Measurements from ENCODE around the gene FRMD3.

FRMD3 gene

DNA sequence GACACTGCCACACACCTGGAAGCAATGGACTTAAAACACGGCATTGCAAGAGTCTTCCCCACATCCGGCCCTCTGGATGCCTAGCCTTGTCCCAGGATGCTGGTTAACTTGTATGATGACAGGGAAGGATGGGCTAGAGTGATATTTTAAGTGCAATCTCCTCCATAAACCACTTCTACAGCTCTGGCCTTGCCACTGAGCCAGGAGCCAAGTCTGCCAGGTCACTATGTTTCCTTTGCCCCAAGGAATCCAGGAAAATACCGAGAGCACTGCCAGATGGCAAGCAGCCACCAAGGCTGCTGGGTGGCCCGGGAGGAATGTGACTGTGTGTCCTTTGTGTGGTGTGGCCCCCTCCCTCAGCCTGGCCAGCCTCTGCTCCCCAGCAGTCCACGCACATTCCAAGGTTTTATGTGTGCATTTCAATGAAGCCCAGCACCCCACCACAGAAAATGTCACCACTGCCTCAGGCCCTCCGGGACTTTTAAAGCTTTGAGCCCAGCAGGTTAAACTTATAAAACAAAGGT lies 106.0 kb downstream of the FRMD3 start:
- peaks cover 26 to 28% of the 10 kb centered on the region in 2 experiments for H3K4me1 ChIP-seq (ENCODE audit: control insufficient read depth in 1 of 2, insufficient read depth in 1 of 2, low read depth in 1 of 2, low read length in 1 of 2)

DNA sequence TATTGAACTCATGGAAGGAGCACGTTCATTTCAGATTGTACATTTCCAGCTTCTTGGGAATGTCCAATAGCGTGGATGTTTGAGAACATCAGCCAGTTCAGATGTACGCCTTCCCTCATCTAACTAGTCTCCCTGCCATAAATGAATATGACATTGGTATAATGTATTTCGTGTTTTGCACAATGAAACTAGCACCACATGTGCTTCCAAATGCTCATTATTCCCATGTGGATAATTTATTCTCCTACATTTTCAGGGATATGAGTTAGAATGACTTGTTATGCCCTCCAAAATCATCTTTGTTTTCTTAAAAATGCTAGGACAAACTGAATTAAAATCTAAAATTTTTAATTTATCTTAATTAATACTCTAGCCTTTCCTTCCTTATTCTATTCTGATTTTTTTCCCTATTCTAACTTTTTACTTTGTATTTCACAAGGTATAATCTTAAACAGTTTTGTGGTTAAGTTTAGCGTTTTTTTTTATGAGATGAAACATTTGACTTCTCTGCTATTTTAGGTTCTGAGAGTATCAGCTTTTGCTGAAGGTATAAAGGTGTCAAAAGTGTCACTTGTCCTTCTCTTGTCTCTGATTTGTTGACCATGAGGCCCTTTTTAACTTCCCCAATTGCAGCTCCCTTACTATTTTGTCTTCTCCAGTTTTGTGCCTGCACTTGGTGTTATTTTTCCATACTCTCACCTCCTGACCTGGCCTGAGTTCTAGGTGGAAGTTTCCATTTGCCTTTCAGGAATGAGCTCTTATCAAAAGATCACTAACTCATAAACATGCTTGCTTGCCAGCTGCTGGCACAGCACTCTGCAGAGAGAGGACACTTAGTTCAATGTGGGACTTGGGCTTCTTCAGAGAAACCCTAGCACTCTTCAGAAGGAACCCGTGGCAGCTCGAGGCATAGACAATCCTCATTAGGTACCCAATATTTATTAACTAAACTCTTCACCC lies 106.8 kb downstream of the FRMD3 start:
- Histone ChIP-seq H3K27ac (peak overlapping the region; percentile 18), H3K27me3 (no peaks in the 10 kb centered on the region), H3K9me3 (no peaks in the 10 kb centered on the region), H3K4me1 (ENCODE audit: control insufficient read depth in 1 of 2, insufficient read depth in 1 of 2, low read depth in 1 of 2, low read length in 1 of 2) (peaks cover 32 to 36% of the 10 kb centered on the region in 2 experiments), H3K36me3 (no peaks in the 10 kb centered on the region), H3K4me3 (ENCODE audit: low read depth in 1 of 2, low read length in 1 of 2) (no peak overlapping the region)
- TF ChIP-seq CTCF (IDR thresholded peaks at IDR 0.05) = no peak

More for the DNA sequence above, 106.0 kb downstream of the FRMD3 start:
- H3K36me3 ChIP-seq = no peaks in the 10 kb centered on the region
- H3K27me3 ChIP-seq = no peaks in the 10 kb centered on the region
- no peak for TF ChIP-seq CTCF (IDR thresholded peaks at IDR 0.05)
- H3K9me3 ChIP-seq = no peaks in the 10 kb centered on the region
- H3K4me3 ChIP-seq (ENCODE audit: low read depth in 1 of 2, low read length in 1 of 2) = no peak overlapping the region
- peak overlapping the region; percentile 18 for H3K27ac ChIP-seq

GRCh38 chr9:83430681-83431080 lies 107.5 kb downstream of the FRMD3 start:
- peaks cover 38 to 40% of the 10 kb centered on the region in 2 experiments for H3K4me1 ChIP-seq (ENCODE audit: control insufficient read depth in 1 of 2, insufficient read depth in 1 of 2, low read depth in 1 of 2, low read length in 1 of 2)
- H3K4me3 ChIP-seq (ENCODE audit: low read depth in 1 of 2, low read length in 1 of 2) = no peak overlapping the region
- no peaks in the 10 kb centered on the region for H3K9me3 ChIP-seq
- H3K27ac ChIP-seq = no peak overlapping the region
- no peaks in the 10 kb centered on the region for H3K27me3 ChIP-seq
- no peaks in the 10 kb centered on the region for H3K36me3 ChIP-seq
- no peak for TF ChIP-seq CTCF (IDR thresholded peaks at IDR 0.05)

DNA sequence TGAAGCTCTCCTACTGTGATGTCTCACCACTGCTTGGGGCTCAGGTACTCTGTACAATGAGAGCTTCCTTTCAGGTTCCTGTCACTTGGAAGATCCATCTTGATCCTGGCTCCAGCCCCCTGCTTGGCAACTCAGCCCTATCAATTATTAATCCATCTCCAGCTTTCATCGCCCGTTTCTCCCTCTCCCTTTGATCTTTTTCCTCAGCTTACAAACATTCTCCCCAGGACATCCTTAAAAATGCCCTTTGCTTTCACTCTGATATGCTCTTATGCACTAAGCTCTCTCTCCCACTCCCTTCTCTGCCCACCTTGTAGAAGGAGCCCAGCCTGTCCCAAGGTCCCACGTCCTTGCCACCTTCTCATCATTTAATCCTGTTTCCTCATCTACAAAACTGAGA lies 109.0 kb downstream of the FRMD3 start:
- no peak for TF ChIP-seq CTCF (IDR thresholded peaks at IDR 0.05)
- no peak overlapping the region for H3K4me3 ChIP-seq (ENCODE audit: low read depth in 1 of 2, low read length in 1 of 2)
- H3K27ac ChIP-seq = no peak overlapping the region
- no peaks in the 10 kb centered on the region for H3K36me3 ChIP-seq
- H3K4me1 ChIP-seq (ENCODE audit: control insufficient read depth in 1 of 2, insufficient read depth in 1 of 2, low read depth in 1 of 2, low read length in 1 of 2) = peaks cover 26% of the 10 kb centered on the region in 2 experiments
- no peaks in the 10 kb centered on the region for H3K9me3 ChIP-seq
- H3K27me3 ChIP-seq = no peaks in the 10 kb centered on the region

DNA sequence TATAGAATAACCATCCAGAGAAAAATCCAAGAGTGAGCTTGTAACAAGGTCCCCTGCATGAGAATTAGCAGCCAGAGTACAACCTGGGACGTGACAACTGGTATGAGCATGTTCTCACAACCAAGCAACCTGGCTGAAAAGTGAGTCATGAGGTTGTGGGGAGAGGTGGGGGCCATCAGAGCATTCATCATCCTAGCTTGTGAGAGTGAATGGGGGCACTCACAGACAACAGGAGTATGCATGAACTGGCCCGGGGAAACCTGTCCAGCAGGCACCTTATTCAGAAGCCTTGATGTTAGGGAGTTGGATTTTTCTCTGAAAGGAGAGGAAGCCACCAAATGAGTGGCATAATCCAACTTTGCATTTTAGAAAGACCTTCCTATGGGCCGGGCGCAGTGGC lies 113.0 kb downstream of the FRMD3 start:
- Histone ChIP-seq H3K27me3 (no peaks in the 10 kb centered on the region), H3K4me3 (ENCODE audit: low read depth in 1 of 2, low read length in 1 of 2) (no peak overlapping the region), H3K4me1 (ENCODE audit: control insufficient read depth in 1 of 2, insufficient read depth in 1 of 2, low read depth in 1 of 2, low read length in 1 of 2) (peaks cover 12 to 13% of the 10 kb centered on the region in 2 experiments), H3K27ac (no peak overlapping the region), H3K9me3 (no peaks in the 10 kb centered on the region), H3K36me3 (no peaks in the 10 kb centered on the region)
- TF ChIP-seq CTCF (IDR thresholded peaks at IDR 0.05) = no peak

Data from neutrophil (primary cell).